GM19239 (cell line): Measurements from ENCODE around the gene COMMD10.
"Not testable (repeated sequence)": the region's sequence is repeated elsewhere in the genome, so short reads cannot be mapped to it uniquely, and the experiment has no call there.

Experiments
- DNase-seq: peaks from one replicate; pipeline ENCODE4 v3.0.0; 2011; ENCODE audit warnings: low spot score; ENCODE audit not compliant: insufficient read length
- FAIRE-seq: peaks from 2 replicates; lab custom pipeline; 2011; peaks lifted over from hg19 to GRCh38; lab: Jason Lieb, UNC

Gene COMMD10

DNA sequence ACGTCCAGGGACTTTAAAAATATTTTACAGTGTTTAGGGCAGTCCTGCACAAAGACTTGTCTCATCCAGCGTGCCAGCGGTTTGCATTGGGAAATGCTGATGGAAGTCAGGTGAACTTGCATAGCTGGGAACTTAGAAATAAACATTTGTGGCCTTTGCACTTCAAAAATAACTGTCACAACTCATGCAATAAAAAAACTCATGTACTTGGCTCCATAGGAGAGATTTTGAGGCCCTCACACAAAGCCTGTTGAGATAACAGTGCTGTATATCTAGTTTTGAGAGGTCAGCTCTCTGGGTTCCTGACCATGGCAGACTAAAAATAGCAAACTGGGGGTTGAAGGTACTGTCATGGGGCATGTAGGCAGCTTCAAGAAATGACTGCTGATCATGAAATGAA lies 5.5 kb downstream of the COMMD10 start:
- DNase-seq (no peak), FAIRE-seq (no peak)

DNA sequence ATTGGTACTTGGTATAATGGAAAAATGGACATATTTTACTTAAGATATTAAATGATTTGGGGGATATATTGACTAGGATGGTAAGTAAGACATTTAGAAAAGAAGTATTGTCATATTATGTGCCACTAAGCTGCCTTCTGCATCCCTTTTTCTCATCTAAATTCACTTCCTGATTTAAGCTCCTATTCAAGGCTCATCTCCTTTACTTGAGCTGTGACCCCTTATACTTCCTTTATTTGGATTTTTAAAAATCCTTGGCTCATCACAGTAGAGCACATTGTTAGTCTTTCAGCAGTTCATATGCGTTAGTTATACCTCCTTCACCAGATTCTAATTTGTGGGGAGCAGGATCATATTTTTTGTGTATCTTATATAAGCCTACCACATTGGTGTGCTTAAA lies 6.6 kb downstream of the COMMD10 start:
- DNase-seq (no peak), FAIRE-seq (no peak)

DNA sequence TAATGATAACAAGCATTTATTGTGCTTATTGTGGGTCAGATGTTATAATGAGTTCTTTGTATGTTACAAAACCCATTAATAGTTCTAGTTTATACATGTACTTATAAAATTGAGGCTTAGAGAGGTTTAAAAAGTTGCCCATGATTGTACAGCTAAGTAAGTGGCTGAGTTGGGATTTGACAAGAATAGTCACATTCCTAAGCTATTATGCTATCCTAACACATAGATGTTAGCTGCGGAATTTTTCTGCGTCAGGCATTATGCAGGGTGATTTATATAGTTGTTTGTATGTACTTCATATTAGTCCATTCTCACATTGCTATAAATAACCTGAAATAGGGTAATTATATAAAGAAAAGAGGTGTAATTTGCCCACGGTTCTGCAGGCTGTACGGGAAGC lies 12.5 kb downstream of the COMMD10 start:
- DNase-seq: no peak
- no peak for FAIRE-seq

DNA sequence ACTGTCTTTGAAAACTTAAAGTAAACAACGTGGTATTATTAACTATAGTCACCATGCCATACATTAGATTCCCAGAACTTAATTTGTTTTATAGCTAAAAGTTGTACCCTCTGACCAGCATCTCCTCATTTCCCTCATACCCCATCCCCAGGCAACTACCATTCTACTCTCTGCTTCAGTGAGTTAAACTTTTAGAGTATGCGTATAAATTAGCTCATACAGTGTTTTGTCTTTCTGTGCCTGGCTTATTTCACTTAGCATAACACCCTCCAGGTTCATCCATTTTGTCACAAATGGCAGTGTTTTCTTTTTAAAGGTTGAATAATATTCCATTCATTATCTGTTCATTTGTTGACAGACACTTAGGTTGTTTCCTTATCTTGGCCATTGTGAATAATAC lies 14.2 kb downstream of the COMMD10 start:
- DNase-seq (no peak), FAIRE-seq (no peak)

DNA sequence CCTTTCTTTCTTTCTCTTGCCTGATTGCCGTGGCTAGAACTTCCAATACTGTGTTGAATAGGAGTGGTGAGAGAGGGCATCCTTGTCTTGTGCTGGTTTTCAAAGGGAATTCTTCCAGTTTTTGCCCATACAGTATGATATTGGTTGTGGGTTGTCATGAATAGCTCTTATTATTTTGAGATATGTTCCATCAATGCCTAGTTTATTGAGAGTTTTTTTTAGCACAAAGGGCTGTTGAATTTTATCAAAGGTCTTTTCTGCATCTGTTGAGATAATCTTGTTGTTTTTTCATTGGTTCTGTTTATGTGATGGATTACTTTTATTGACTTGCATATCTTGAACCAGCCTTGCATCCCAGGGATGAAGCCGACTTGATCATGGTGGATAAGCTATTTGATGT lies 20.1 kb downstream of the COMMD10 start:
- DNase-seq, FAIRE-seq: not testable (repeated sequence)

DNA sequence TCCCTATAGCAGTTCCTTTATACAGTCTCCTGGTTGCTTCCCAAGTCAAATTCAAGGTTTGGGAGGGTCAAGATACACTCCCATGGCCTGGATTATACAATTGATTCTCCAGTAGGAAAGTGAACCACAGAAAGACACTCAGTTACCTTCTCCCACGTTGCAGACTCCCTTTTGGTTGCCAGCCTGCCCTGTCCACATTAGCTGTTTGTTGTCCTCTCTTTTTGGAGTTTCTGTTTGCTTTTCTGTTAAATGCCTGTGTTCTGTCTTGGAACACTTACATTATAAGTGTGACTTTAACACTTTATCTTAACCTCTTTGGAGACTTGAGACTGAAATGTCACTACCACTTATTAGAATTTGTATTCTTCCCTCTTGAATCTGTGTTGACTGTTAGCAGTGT lies 30.3 kb downstream of the COMMD10 start:
- DNase-seq: no peak
- no peak for FAIRE-seq

DNA sequence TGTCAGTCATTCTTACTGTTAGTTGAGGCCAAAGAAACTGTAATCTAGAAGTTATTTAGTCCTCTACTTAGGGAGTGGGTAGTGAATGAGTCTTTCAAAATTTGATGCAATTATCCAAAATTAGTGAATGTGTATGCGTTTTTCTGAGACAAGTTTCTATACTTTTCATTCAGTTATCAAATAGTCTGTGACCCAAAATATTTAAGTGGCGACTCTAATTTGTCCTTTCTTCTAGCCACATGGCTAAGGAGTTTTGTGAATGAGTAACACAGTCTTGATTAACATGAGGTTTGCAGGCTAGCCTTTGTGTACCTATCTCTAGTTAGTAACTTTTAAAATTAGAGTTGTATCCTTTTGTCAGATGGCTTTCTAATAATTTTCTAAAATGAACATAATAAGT lies 45.6 kb downstream of the COMMD10 start:
- DNase-seq (no peak), FAIRE-seq (no peak)

DNA sequence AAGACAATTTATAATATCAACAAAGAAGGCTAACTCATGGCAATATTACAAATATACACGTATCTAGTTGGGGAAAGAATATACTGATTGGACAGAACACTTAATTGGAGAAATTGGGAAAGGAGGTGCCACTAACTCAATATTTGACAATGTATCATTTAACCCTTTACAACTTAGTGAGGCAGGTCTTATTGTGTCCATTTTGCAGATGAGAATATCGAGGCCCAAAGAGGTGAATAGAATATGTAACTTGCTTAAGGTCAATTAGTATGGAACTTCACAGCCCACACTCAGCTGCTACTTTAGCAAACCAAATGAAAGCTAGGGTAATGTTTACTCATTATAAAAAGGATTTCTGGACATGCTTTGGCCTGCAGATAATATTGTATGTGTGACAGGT lies 46.2 kb downstream of the COMMD10 start:
- DNase-seq (no peak), FAIRE-seq (no peak)

DNA sequence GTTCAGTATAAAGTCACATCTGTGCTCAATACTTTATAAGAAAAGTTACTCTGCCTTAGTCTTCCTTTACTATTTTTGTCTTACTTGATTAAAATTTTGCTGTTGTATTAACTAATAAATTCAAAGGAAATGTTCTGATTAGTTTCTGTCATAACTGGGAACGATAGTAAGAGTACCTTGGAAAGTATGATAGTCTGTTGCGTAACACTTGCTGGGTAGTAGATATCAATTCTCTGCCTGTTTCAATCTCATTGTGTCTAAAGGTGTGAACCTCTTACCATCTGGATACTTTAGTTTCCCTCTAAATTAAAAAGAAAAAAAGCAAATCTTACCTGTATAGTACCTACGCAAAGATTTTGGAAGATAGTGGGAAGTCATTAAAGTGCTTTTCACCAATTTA lies 48.5 kb downstream of the COMMD10 start:
- FAIRE-seq: no peak
- DNase-seq: no peak

DNA sequence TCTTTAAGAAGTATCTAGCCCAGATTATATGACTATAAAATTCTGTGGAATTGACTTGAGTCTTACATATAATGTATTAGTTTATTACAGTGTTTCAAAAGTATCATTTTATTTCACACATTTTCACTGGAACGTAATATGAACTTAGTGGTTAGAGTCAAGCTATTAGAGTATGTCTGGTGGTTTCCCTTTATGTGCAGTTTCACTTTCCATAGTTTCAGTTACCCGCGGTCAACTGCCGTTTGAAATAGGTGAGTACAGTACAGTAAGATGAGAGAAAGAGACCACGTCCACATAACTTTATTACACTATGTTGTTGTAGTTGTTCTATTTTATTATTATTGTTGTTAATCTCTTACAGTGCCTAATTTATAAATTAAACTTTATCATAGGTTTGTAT lies 50.5 kb downstream of the COMMD10 start:
- peak; percentile 18 for DNase-seq
- peak; percentile 92 for FAIRE-seq

DNA sequence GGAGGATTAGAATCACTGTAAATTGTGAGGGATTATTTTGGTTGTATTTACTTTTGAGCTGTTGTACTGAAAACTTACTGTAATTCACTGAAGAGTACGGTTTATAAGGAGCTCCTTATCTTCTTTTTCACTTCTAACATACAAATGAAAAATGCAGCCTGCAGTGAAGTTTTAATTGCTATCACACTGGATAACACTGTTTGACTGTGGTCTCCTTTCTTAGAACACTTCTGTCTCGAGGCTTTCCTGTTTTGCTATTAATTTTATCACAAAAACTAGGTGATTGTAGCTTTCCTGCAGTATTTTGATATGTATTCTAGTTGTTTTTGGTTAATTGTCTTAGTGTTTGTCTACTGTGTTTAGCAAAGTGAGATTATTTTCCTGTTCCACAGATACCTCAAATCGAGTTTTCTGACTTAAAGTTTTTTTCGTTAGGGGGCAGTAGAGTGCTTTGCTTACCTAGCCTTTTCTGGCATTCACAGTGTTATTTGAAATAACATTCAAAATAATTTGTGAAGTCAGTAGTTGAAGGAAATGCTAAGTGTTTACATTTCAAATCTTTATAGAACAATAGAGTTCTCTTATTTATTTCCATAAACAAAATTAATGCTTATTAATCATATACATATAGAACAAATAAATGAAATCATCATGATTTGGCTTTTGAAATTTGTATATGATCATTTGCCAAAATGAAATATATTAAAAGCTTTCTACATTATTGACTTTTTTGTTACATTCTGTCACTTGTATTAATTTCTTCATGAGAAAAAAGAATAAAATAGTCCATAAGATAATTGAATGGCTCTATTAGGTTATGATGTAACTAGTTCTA lies 52.9 kb downstream of the COMMD10 start:
- FAIRE-seq: peak; percentile 70
- no peak for DNase-seq

DNA sequence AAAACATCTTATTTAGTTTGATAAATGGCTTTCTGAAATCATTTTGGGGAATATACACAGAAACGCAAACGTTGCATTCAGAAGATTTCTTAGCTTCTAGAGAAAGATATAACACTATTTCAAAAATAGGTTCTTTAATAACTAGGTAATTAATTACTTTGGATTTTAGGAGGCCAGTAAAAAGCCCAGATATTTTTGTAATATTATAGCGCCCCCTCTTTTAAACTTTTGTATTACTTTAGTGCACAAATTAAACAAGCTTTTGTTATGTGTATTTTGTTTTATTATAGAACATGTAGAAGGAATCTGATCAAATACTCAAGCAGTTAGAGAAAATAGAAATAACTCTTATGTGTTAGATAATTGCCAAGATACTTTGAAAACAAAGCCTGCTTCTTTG lies 57.7 kb downstream of the COMMD10 start:
- FAIRE-seq: peak; percentile 57

DNA sequence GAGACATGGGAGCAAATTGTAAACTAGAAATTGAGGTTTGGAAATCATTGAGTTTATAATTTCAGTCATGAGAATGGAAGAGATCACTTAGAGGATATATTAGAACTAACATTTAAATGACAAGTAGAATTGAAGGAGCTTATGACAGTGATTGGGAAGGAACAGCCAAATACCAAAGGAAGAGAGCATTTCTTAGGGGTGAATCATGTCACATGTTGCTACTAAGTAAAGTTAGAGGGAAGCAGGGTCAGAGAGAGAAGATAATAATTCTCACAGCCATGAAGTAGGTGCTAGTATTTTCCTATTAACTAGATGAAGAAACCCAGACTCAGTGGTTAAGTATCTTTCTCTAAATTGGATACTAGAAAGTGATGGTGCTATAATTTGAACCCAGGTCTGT lies 59.3 kb downstream of the COMMD10 start:
- FAIRE-seq: no peak
- DNase-seq: no peak

More for the DNA sequence above, 57.7 kb downstream of the COMMD10 start:
- no peak for DNase-seq

DNA sequence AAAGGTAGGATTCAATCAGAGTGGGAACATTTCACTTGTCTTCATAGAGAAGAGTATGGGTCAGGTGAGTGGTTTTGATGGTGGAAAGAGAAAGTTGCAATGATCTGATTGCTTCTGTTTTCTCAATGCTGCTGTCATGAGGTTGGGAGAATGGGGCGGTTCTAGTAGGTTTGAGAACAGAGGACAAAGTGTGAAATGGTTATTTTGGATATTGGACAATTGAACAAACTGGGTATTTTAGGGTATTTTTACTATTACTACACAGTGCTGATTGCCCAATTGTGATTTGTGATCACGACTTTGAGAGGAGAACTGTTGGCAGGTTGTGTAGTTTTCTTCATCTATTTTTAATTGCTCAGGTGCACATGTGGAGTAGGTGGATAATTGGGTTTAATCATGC lies 60.2 kb downstream of the COMMD10 start:
- DNase-seq (no peak), FAIRE-seq (peak; percentile 4)

DNA sequence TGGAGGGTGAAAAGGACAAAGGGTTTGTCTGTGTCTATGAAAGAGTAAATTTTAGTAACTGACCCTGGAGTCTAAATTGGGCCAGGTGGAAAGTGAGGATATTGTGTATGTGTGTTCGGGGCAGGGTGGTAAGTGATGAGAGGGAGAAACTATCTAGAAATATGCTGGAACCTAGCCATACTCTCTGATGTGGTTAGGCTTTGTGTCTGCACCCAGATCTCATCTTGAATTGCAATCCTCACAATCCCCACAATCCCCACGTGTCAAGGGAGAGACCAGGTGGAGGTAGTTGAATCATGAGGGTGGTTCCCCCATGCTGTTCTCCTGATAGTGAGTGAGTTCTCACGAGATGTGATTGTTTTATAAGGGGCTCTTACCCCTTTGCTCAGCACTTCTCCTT lies 60.6 kb downstream of the COMMD10 start:
- no peak for DNase-seq
- FAIRE-seq: no peak

DNA sequence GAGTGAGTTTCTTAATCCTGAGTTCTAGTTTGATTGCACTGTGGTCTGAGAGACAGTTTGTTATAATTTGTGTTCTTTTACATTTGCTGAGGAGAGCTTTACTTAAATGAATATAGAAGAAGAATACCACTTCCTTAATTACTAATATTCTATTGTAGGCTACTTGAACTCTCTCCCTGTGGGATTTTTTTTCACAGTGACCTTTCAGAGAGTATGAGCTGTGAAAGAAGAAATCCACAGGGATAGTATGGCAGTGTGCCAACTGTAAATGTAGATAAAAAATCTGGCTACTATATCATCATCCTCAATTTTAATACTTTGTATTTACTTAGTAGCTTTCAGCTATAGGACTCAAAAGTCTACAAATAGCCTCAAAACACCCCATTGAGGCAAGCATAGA lies 67.3 kb downstream of the COMMD10 start:
- FAIRE-seq: no peak
- no peak for DNase-seq

DNA sequence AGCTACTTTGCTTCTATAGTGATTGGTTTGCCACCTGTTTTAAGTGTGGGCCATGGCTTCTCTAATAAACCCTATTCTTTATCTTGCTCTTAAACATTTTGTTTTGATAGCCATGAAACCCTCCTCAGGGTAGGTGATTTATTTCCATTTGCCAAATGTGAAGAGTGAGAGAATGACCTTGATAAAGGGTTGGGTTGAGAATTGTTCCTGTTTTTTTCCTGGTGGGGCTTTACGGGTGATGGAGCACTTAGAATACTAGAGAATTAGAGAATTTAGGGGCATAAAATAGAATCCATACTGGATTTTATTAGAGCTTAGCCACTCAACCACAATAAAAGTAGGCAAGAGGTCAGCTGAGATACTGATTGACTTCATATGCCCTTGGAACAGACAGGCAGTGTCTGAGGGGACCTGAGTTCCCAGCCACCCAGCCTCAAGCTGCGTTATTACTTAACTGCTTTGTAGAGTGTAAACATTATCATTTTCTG lies 68.9 kb downstream of the COMMD10 start:
- DNase-seq (no peak), FAIRE-seq (no peak)

DNA sequence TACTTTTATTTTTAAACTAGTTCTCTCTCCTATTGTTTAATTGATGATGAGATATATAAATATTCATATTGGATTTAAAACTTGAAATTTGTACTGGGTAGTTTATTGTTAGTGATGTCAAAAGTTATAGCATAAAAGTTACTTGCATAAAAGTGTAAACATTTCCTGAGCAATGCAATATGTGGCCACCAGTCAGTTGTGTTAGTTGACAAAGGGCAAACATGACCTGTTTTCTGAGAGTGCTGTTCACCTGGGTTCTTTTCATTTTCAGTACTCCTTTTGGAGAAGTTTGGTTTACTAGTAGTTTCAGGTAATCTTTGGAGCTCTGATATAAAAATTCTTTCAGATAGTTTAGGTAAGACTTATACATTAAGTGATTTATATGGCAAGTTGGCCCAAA lies 69.4 kb downstream of the COMMD10 start:
- no peak for DNase-seq
- no peak for FAIRE-seq

DNA sequence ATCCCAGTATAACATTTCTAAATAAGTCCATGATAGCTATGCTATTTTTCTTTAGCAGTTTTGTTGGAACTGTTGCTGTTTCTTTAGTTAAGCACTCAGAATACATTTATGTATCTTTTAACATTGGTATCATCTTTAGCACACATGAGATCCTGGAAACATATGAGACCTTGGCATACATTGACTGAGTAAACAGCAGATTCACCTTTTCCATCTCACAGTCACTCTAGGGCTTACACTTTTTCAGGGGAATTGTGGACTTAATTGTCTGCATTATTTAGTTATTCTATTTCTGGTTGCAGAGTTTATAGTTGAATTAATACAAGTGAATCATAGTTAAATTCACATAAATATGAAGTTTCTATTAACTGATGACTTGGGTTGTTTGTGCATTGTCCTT lies 70.1 kb downstream of the COMMD10 start:
- DNase-seq (no peak), FAIRE-seq (no peak)

DNA sequence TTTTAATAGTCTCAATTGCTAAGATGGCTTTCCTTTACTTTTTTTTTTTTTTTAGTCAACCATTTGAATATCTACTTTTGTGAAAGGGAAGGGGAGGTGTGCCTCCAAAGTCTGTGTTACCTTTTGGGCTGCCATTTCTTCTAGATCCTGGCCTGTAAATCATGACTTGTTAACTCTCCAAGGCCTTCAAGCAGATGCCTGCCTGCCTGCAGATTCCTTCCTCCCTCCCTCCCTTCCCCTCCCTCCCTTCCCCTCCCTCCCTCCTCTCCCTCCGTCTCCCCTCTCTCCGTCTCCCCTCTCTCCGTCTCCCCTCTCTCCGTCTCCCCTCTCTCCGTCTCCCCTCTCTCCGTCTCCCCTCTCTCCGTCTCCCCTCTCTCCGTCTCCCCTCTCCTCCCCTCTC lies 73.1 kb downstream of the COMMD10 start:
- FAIRE-seq (no peak), DNase-seq (no peak)

DNA sequence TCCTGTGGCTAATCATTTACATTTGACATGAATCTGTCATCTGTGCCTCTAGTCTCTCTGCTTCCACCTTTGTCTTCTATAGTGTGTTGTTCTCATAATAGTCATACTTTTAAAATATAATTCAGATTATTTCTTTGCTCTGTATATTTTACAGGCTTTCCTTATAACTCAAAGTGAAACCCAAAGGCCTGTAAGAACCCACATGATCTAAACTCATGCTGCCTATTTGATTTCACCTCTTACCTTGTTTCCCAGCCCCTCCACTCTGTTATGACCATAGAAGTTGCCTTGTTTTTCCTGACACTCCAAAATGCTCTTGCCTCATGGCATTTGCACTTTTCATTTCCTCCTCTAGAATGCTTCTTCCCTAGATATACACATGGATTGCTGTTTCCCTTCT lies 74.2 kb downstream of the COMMD10 start:
- DNase-seq (no peak), FAIRE-seq (no peak)

DNA sequence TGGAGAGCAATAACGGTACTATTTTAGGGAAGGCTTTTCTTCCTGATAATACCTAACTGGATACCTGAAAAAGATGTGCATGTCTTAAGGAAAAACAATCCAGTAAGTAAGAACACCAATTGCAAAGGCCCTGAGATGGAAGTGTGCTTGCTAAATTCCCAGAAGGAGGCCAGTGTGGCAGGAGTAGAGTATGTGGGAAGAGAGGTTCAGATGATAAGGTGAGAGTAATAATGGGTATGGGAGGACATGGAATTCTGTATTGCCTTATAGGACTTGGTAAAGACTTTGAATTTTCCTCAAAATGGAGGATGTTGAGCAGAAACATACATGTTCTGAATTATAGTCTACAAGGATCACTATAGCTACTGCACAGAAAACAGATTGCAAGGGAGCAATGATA lies 89.3 kb downstream of the COMMD10 start:
- FAIRE-seq: no peak
- no peak for DNase-seq
